GM18498 (cell line): Measurements from ENCODE around the gene PLXNA2.

Source experiments
- ATAC-seq: cut with Tn5 transposase; IDR thresholded peaks from one replicate; pipeline ENCODE4 v1.9.1; 2021; ENCODE audit warnings: mild to moderate bottlenecking, moderate library complexity; ENCODE audit not compliant: unreplicated experiment

PLXNA2 gene

GRCh38 chr1:208183977-208184911 is 59.9 kb downstream of the PLXNA2 start:
- ATAC-seq, result no peak

- ATAC-seq, result no peak
Measured at GRCh38 chr1:208182880-208183645, 61.1 kb downstream of the PLXNA2 start.

GRCh38 chr1:208181364-208181763 is 62.8 kb downstream of the PLXNA2 start:
- ATAC-seq, result no peak

GRCh38 chr1:208180421-208180820 is 63.8 kb downstream of the PLXNA2 start:
- ATAC-seq, result no peak

- no peak for ATAC-seq
Measured at GRCh38 chr1:208179961-208180409, 64.2 kb downstream of the PLXNA2 start.

GRCh38 chr1:208179263-208179816 is 64.8 kb downstream of the PLXNA2 start:
- ATAC-seq, result no peak

- no peak for ATAC-seq
Measured at GRCh38 chr1:208178091-208178529, 66.1 kb downstream of the PLXNA2 start.

GRCh38 chr1:208177656-208178055 is 66.5 kb downstream of the PLXNA2 start:
- ATAC-seq, result peak; percentile 83

GRCh38 chr1:208176649-208177048 is 67.5 kb downstream of the PLXNA2 start:
- no peak for ATAC-seq

GRCh38 chr1:208175508-208175895 is 68.7 kb downstream of the PLXNA2 start:
- ATAC-seq, result no peak

- ATAC-seq, result no peak
Measured at GRCh38 chr1:208174731-208175507, 69.3 kb downstream of the PLXNA2 start.

GRCh38 chr1:208174200-208174599 is 70.0 kb downstream of the PLXNA2 start:
- ATAC-seq, result no peak

- no peak for ATAC-seq
Measured at GRCh38 chr1:208173749-208174148, 70.4 kb downstream of the PLXNA2 start.

- no peak for ATAC-seq
Measured at GRCh38 chr1:208172423-208173145, 71.6 kb downstream of the PLXNA2 start.

- ATAC-seq, result no peak
Measured at GRCh38 chr1:208171616-208172422, 72.4 kb downstream of the PLXNA2 start.

GRCh38 chr1:208170252-208170651 is 73.9 kb downstream of the PLXNA2 start:
- no peak for ATAC-seq

- no peak for ATAC-seq
Measured at GRCh38 chr1:208169081-208169879, 74.9 kb downstream of the PLXNA2 start.

- no peak for ATAC-seq
Measured at GRCh38 chr1:208167261-208167869, 76.8 kb downstream of the PLXNA2 start.
